ENCODE measurements around the gene CARD9. TPM values are rescaled to one million over a fixed set of nuclear protein-coding genes. Genes with fewer than 3 reads are reported as not detected.

CARD9 gene
- total RNA-seq, 1 experiment from 2014 or later, result 1.7 TPM

- H3K4me1 ChIP-seq (ENCODE audit: control insufficient read depth, insufficient read depth, low read length), result peaks cover 6% of the 10 kb centered on the region
- peak; percentile 93 for ATAC-seq
- H3K4me3 ChIP-seq (ENCODE audit: low read depth in 2 of 2, low read length in 2 of 2), result peak within 1 kb of the TSS; percentile 87 to 93
- no TSS peak for BruUV-seq (replicated peaks)
- ChIA-PET POLR2A (no interaction called here), CTCF (no interaction called here)
- peak; percentile 33 for DNase-seq (ENCODE audit: low read depth, low spot score)
- peaks cover 11% of the 10 kb centered on the region for H3K36me3 ChIP-seq (ENCODE audit: control insufficient read depth, insufficient read depth, low read length)
- in situ Hi-C loops (cut with HindIII; ENCODE audit: low pct_unique_long_range_greater_than_20kb, low sequenced_read_pairs), result no loop called here
- peak within 1 kb of the TSS; percentile 89 for H3K27ac ChIP-seq (ENCODE audit: low read length)
- H3K27me3 ChIP-seq (ENCODE audit: control insufficient read depth, insufficient read depth, low read length), result no peaks in the 10 kb centered on the region
- intact Hi-C loops (cut with micrococcal nuclease; ENCODE audit: unreplicated experiment), result no loop called here
- no peaks in the 10 kb centered on the region for H3K9me3 ChIP-seq (ENCODE audit: control insufficient read depth, insufficient read depth, low read depth, low read length)
- TF ChIP-seq POLR2AphosphoS5 (IDR thresholded peaks at IDR 0.05; ENCODE audit: low read depth, low read length) (peak; percentile 85), TCF7L2 (IDR thresholded peaks at IDR 0.05; ENCODE audit: low read depth, low read length) (no peak), REST (IDR thresholded peaks at IDR 0.05; ENCODE audit: insufficient read depth in 1 of 2, low read depth in 2 of 2, low read length in 1 of 2) (no peak), SIN3A (IDR thresholded peaks at IDR 0.05; ENCODE audit: borderline replicate concordance, insufficient read depth, low read depth, low read length) (peak; percentile 71; the same call in 1 of the 2 replicates)
- TF ChIP-seq, protein P1, sequence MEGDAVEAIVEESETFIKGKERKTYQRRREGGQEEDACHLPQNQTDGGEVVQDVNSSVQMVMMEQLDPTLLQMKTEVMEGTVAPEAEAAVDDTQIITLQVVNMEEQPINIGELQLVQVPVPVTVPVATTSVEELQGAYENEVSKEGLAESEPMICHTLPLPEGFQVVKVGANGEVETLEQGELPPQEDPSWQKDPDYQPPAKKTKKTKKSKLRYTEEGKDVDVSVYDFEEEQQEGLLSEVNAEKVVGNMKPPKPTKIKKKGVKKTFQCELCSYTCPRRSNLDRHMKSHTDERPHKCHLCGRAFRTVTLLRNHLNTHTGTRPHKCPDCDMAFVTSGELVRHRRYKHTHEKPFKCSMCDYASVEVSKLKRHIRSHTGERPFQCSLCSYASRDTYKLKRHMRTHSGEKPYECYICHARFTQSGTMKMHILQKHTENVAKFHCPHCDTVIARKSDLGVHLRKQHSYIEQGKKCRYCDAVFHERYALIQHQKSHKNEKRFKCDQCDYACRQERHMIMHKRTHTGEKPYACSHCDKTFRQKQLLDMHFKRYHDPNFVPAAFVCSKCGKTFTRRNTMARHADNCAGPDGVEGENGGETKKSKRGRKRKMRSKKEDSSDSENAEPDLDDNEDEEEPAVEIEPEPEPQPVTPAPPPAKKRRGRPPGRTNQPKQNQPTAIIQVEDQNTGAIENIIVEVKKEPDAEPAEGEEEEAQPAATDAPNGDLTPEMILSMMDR (IDR thresholded peaks at IDR 0.05), result no peak
Measured at GRCh38 chr9:136410500-136411287, 37.2 kb upstream of the CARD9 start, which contains the start of the genes ENTR1 and PMPCA. TSS of gene ENTR1 (minus strand) at chr9:136410614. CDS start at chr9:136410397, 217 bp downstream. TSS of gene PMPCA (plus strand) at chr9:136410658. CDS start at chr9:136410669, 11 bp downstream.

DNA sequence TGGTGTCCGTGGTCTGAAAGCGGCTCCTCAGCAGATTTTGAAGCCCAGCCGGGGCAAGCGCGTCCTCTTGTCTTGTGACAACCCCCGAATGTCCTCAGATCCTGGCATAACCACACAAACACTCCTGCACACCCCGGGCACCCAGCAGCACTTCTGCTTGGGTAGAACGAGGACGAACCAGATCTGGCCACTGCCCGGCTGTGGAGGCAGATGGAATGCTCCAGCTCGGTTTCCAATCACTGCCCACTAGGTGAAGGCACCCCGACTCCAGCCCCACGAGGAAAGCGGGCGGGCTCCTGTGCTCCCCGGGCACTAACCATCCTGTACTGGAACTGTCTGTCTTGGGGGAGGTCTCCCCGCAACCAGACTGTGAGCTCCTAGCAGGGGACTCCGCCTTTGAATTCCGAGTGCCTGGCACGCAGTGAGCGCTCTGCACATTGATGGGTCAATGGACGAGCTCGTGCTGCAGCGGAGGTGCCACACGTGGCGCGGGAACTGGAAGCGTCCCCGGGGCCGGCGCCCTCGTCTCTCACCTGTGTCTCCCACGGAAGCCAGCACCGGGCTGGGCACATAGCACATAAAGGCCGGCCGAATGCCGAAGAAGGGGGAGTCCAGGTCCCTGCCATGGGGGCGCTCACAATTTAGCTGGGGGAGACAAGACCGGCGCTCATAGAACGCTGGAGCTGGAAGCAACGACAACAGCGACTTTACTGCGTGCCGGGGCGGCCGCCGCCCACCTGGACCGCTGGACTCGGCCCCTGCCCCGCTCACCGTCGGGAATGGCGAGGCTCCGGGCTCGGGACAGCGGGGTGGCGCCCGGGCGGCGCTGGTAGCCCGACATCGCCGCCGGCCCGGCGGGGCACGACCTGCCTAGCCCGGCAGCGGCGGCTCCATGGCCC is 36.3 kb upstream of the CARD9 start:
- peaks cover 6% of the 10 kb centered on the region for H3K4me1 ChIP-seq (ENCODE audit: control insufficient read depth, insufficient read depth, low read length)
- no TSS peak for BruUV-seq (replicated peaks)
- no peaks in the 10 kb centered on the region for H3K27me3 ChIP-seq (ENCODE audit: control insufficient read depth, insufficient read depth, low read length)
- in situ Hi-C loops (cut with HindIII; ENCODE audit: low pct_unique_long_range_greater_than_20kb, low sequenced_read_pairs), result no loop called here
- no peaks in the 10 kb centered on the region for H3K9me3 ChIP-seq (ENCODE audit: control insufficient read depth, insufficient read depth, low read depth, low read length)
- TF ChIP-seq SIN3A (IDR thresholded peaks at IDR 0.05; ENCODE audit: borderline replicate concordance, insufficient read depth, low read depth, low read length) (peak; percentile 44; the same call in 1 of the 2 replicates), REST (IDR thresholded peaks at IDR 0.05; ENCODE audit: insufficient read depth in 1 of 2, low read depth in 2 of 2, low read length in 1 of 2) (no peak)
- TF ChIP-seq, protein P1 (IDR thresholded peaks at IDR 0.05), result no peak
- intact Hi-C loops (cut with micrococcal nuclease; ENCODE audit: unreplicated experiment), result no loop called here
- peak overlapping the region; percentile 89 for H3K27ac ChIP-seq (ENCODE audit: low read length)
- H3K4me3 ChIP-seq (ENCODE audit: low read depth in 2 of 2, low read length in 2 of 2), result peak overlapping the region; percentile 65 to 93
- DNase-seq (ENCODE audit: low read depth, low spot score) (no peak), ATAC-seq (peak; percentile 43)
- ChIA-PET POLR2A (no interaction called here), CTCF (no interaction called here)
- peaks cover 11% of the 10 kb centered on the region for H3K36me3 ChIP-seq (ENCODE audit: control insufficient read depth, insufficient read depth, low read length)
